GM12892 (cell line): Measurements from ENCODE around the gene HDAC10.

Experiments used
- POLR2A ChIP-seq: IDR thresholded peaks from 2 replicates; pipeline ENCODE4 v1.6.1; 2011; ENCODE audit warnings: low read depth, low read length, control low read depth
- POLR2AphosphoS5 ChIP-seq: IDR thresholded peaks from 2 replicates; pipeline ENCODE4 v1.6.1; 2011; ENCODE audit warnings: low read depth, low read length, control low read depth
- TAF1 ChIP-seq: IDR thresholded peaks from 2 replicates; pipeline ENCODE4 v1.6.1; 2011; ENCODE audit warnings: low read depth, mild to moderate bottlenecking, control low read depth, low read length, borderline replicate concordance

GRCh38 chr22:50199251-50199721 lies 51.8 kb downstream of the HDAC10 start:
- TF ChIP-seq POLR2AphosphoS5 (no peak), POLR2A (no peak), TAF1 (no peak)
